ENCODE results near the gene DENND2D.

DNA sequence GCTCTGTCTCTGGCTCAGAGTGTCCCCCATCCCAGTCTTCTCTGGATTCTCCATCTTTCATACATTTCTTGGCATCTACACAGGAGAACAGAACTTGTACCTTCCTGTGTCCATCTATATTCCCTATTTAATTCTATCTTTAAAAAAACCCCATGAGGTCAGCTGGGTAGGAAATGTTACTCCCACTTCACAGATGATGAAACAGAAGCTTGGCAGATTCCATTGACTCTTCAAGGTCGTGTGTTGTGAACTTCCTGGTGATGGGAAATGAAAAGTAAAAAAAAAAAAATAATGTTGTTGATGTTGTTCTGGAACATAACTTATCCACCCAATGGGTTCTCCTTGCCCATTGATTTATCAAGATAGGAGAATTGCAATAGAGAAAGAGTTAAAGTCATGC lies 35.9 kb upstream of the DENND2D start:
- TF ChIP-seq, protein P1, sequence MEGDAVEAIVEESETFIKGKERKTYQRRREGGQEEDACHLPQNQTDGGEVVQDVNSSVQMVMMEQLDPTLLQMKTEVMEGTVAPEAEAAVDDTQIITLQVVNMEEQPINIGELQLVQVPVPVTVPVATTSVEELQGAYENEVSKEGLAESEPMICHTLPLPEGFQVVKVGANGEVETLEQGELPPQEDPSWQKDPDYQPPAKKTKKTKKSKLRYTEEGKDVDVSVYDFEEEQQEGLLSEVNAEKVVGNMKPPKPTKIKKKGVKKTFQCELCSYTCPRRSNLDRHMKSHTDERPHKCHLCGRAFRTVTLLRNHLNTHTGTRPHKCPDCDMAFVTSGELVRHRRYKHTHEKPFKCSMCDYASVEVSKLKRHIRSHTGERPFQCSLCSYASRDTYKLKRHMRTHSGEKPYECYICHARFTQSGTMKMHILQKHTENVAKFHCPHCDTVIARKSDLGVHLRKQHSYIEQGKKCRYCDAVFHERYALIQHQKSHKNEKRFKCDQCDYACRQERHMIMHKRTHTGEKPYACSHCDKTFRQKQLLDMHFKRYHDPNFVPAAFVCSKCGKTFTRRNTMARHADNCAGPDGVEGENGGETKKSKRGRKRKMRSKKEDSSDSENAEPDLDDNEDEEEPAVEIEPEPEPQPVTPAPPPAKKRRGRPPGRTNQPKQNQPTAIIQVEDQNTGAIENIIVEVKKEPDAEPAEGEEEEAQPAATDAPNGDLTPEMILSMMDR (optimal IDR thresholded peaks at IDR 0.05 in 1 of 3, IDR thresholded peaks at IDR 0.05 in 1 of 3, conservative IDR thresholded peaks at IDR 0.05 in 1 of 3; ENCODE audit: extremely low read depth in 1 of 3, insufficient read depth in 2 of 3, low read length in 3 of 3): no peak
- TF ChIP-seq EZH2 (IDR thresholded peaks at IDR 0.05; ENCODE audit: low read length): no peak
